PC-3 (cell line): Measurements from ENCODE around the gene ZNF24. TPM values are rescaled to one million over a fixed set of nuclear protein-coding genes. Genes with fewer than 3 reads are reported as not detected.

ENCODE experiments used
- ATAC-seq: fragments of 200-7000 bp; cut with Tn5 transposase; 2 replicates; pipeline ENCODE4 v1.9.1; 2020; ENCODE audit warnings: mild to moderate bottlenecking, moderate library complexity
- BruUV-seq: library from RNA; stranded (reverse); fragments of 400-500 nt; replicated peaks from 2 replicates; lab custom pipeline; 2021; lab: Mats Ljungman, UMichigan
- CTCF ChIA-PET: fragments of 300-600 bp; sonication (Branson Sonifier 250); formaldehyde crosslinking; loops from one replicate; lab custom pipeline; 2022; ENCODE audit warnings: antibody characterized with exemption; lab: Charles Lee
- POLR2A ChIA-PET: fragments of 300-600 bp; sonication (Branson Sonifier 250); formaldehyde crosslinking; loops from one replicate; lab custom pipeline; 2022; ENCODE audit warnings: antibody characterized with exemption; ENCODE audit not compliant: unreplicated experiment; lab: Charles Lee
- DNase-seq: peaks from one replicate; pipeline ENCODE4 v3.0.0-alpha.2; 2015
- H2AFZ ChIP-seq: fragments of 300-600 bp; sonication (generic); 2 replicates; pipeline ENCODE4 v1.6.0; 2016; ENCODE audit warnings: antibody characterized with exemption, low read length
- H3F3A ChIP-seq: fragments of 300-600 bp; sonication (generic); one replicate; pipeline ENCODE4 v1.6.0; 2017; ENCODE audit warnings: antibody characterized with exemption, low read length, control low read depth, mild to moderate bottlenecking; ENCODE audit not compliant: unreplicated experiment
- H3K27ac ChIP-seq: fragments of 300-600 bp; sonication (generic); 2 replicates; pipeline ENCODE4 v1.5.1; 2016; ENCODE audit warnings: mild to moderate bottlenecking, low read length
- H3K27me3 ChIP-seq: fragments of 300-600 bp; sonication (generic); 2 replicates; pipeline ENCODE4 v1.6.1; 2016; ENCODE audit warnings: low read length, mixed read lengths
- H3K36me3 ChIP-seq: fragments of 300-600 bp; sonication (generic); 2 replicates; pipeline ENCODE4 v1.6.1; 2016; ENCODE audit warnings: low read depth, mixed run types, low read length, mixed read lengths
- H3K4me1 ChIP-seq: fragments of 300-600 bp; sonication (generic); 2 replicates; pipeline ENCODE4 v1.5.1; 2016; ENCODE audit warnings: low read length; ENCODE audit not compliant: insufficient read depth
- H3K4me2 ChIP-seq: fragments of 300-600 bp; sonication (generic); 2 replicates; pipeline ENCODE4 v1.6.0; 2016; ENCODE audit warnings: low read length
- H3K4me3 ChIP-seq: fragments of 300-600 bp; sonication (generic); 2 replicates; pipeline ENCODE4 v1.5.1; 2016; ENCODE audit warnings: mild to moderate bottlenecking, low read length, mixed read lengths
- H3K79me2 ChIP-seq: fragments of 300-600 bp; sonication (generic); 2 replicates; pipeline ENCODE4 v1.6.1; 2017; ENCODE audit warnings: low read length, mixed read lengths
- H3K9ac ChIP-seq: fragments of 300-600 bp; sonication (generic); 2 replicates; pipeline ENCODE4 v1.6.0; 2016; ENCODE audit warnings: mild to moderate bottlenecking, low read length
- H3K9me2 ChIP-seq: fragments of 300-600 bp; sonication (generic); replicated peaks from 2 replicates; pipeline ENCODE4 v1.6.1; 2016; ENCODE audit warnings: mixed run types, low read length, mixed read lengths
- H3K9me3 ChIP-seq: fragments of 300-600 bp; sonication (generic); 2 replicates; pipeline ENCODE4 v1.6.1; 2016; ENCODE audit warnings: low read length, mixed read lengths
- H4K20me1 ChIP-seq: fragments of 300-600 bp; sonication (generic); 2 replicates; pipeline ENCODE4 v1.6.1; 2016; ENCODE audit warnings: low read length, mixed read lengths
- CTCF ChIP-seq: fragments of 300-600 bp; sonication (generic); conservative IDR thresholded peaks from 2 replicates; pipeline ENCODE4 v1.5.1; 2017; ENCODE audit warnings: antibody characterized with exemption, low read depth, mild to moderate bottlenecking, low read length
- EZH2 ChIP-seq: fragments of 300-600 bp; sonication (generic); IDR thresholded peaks from one replicate; pipeline ENCODE4 v1.6.1; 2017; ENCODE audit warnings: antibody characterized with exemption, mild to moderate bottlenecking, low read length; ENCODE audit not compliant: unreplicated experiment
- EZH2phosphoT487 ChIP-seq: fragments of 300-600 bp; sonication (generic); IDR thresholded peaks from 2 replicates; pipeline ENCODE4 v1.6.1; 2018; ENCODE audit warnings: mild to moderate bottlenecking, antibody characterized with exemption, low read length, borderline replicate concordance
- intact Hi-C: fragments of 100-400 bp; cut with micrococcal nuclease; formaldehyde crosslinking; loops from 2 replicates; pipeline ENCODE4 v1.9.0; 2023
- total RNA-seq: library from RNA; depleted of rRNA; stranded (reverse); fragments of >200 nt; gene quantifications from 2 replicates; pipeline ENCODE4 v1.2.3, GENCODE V29; 2014

The ZNF24 gene
- total RNA-seq, 1 experiment from 2014 or later, result 11.0 TPM

DNA sequence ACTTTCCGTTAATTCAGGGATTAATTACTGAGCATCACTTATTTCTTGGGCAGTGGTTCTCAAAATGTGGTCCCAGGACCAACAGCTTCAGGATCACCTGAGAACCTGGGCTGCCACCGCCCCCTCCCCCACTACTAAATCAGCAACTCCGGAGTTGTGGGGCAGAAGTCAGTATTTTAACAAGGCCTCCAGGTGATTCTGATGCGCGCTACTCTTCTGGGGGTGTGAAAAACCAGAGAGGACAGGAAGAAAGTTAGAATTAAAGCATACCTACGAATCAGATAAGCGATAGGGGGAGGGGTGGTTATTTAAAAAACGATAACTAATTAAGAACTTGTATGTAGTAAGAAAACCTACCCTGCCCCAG lies 54.5 kb downstream of the ZNF24 start:
- intact Hi-C loops, result loop anchor here (2.0 kb wide), 1 partner anchor 55 kb away; the partner anchor contains the start of gene ZNF24
- BruUV-seq, result TSS peak; percentile 85
- peak; percentile 44 for ATAC-seq

DNA sequence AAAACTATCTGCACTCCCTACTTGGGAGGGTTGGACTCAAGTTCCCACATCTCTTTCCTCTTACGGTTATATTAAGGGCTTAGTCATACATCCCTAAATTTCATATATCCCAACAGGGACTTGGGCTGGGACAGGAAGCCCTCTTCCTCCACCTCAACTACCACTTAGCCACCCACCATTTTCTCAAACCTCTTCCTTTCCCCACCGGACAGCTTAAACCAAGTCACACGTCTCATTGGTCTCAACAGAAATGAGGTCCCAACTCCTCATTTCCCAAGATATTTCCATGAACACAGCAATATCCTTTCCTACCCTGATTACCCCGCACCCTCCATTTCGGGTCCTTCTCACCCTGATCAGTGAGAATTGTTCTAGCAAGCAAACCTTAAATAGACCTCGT lies 54.9 kb downstream of the ZNF24 start:
- Histone ChIP-seq H3K4me2 (peak overlapping the region; percentile 84), H2AFZ (peak overlapping the region; percentile 87), H3K36me3 (0 out of 2 replicates have a peak, but pooled peaks cover 4% of the 10 kb centered on the region), H3K9me2 (no peaks in the 10 kb centered on the region), H3F3A (no peaks in the 10 kb centered on the region), H3K9ac (peak overlapping the region; percentile 92), H3K79me2 (peaks cover 27% of the 10 kb centered on the region), H4K20me1 (no peaks in the 10 kb centered on the region), H3K4me3 (peak overlapping the region; percentile 82), H3K9me3 (no peaks in the 10 kb centered on the region), H3K27me3 (no peaks in the 10 kb centered on the region), H3K4me1 (no peaks in the 10 kb centered on the region; the same call in 1 of the 2 replicates), H3K27ac (peak overlapping the region; percentile 56)
- intact Hi-C loops, result no loop called here
- POLR2A ChIA-PET, result no interaction called here
- CTCF ChIA-PET, result no interaction called here
- BruUV-seq, result no TSS peak
- TF ChIP-seq EZH2phosphoT487 (no peak), CTCF (no peak), EZH2 (no peak)
- ATAC-seq (peak; percentile 35), DNase-seq (no peak)

More for the DNA sequence above, 54.5 kb downstream of the ZNF24 start:
- Histone ChIP-seq H3K79me2 (peaks cover 27% of the 10 kb centered on the region), H3K9me2 (no peaks in the 10 kb centered on the region), H3K27me3 (no peaks in the 10 kb centered on the region), H3K4me1 (no peaks in the 10 kb centered on the region; the same call in 1 of the 2 replicates), H3K36me3 (0 out of 2 replicates have a peak, but pooled peaks cover 4% of the 10 kb centered on the region), H3K27ac (peak overlapping the region; percentile 56), H3K4me2 (peak overlapping the region; percentile 84), H3K9me3 (no peaks in the 10 kb centered on the region), H4K20me1 (no peaks in the 10 kb centered on the region), H3K9ac (peak overlapping the region; percentile 92), H3F3A (no peaks in the 10 kb centered on the region), H3K4me3 (peak overlapping the region; percentile 82), H2AFZ (peak overlapping the region; percentile 87)
- POLR2A ChIA-PET, result no interaction called here
- CTCF ChIA-PET, result no interaction called here
- no peak for DNase-seq
- TF ChIP-seq EZH2 (no peak), EZH2phosphoT487 (no peak)

- H2AFZ ChIP-seq, result no peak overlapping the region
- ATAC-seq (no peak), DNase-seq (no peak)
- ChIA-PET POLR2A (no interaction called here), CTCF (no interaction called here)
- H3K4me2 ChIP-seq, result no peak overlapping the region
- no peaks in the 10 kb centered on the region for H4K20me1 ChIP-seq
- intact Hi-C loops, result no loop called here
- no peak overlapping the region for H3K27ac ChIP-seq
- no peaks in the 10 kb centered on the region for H3K27me3 ChIP-seq
- H3K9me3 ChIP-seq, result no peaks in the 10 kb centered on the region
- no peak overlapping the region for H3K4me3 ChIP-seq
- no peak for TF ChIP-seq EZH2phosphoT487
- TF ChIP-seq EZH2, result no peak
- no peak for TF ChIP-seq CTCF
- no peaks in the 10 kb centered on the region for H3K36me3 ChIP-seq
- peaks cover 4% of the 10 kb centered on the region; the same call in 1 of the 2 replicates for H3K79me2 ChIP-seq
- no peaks in the 10 kb centered on the region for H3F3A ChIP-seq
- no peaks in the 10 kb centered on the region for H3K9me2 ChIP-seq
- no peak overlapping the region for H3K9ac ChIP-seq
- peaks cover 11% of the 10 kb centered on the region; the same call in 1 of the 2 replicates for H3K4me1 ChIP-seq
- no TSS peak for BruUV-seq
Measured at GRCh38 chr18:35284841-35285240, 59.4 kb downstream of the ZNF24 start.
